Measurements from ENCODE around the gene SOCS2.

Gene SOCS2

GRCh38 chr12:93567174-93567573, 5.3 kb upstream of the SOCS2 start:
- no peak for DNase-seq (ENCODE audit: low read depth in 2 of 2)

- DNase-seq (ENCODE audit: low read depth in 2 of 2) = no peak
These were observed 4.4 kb upstream of the SOCS2 start for GRCh38 chr12:93568091-93568490.

DNA sequence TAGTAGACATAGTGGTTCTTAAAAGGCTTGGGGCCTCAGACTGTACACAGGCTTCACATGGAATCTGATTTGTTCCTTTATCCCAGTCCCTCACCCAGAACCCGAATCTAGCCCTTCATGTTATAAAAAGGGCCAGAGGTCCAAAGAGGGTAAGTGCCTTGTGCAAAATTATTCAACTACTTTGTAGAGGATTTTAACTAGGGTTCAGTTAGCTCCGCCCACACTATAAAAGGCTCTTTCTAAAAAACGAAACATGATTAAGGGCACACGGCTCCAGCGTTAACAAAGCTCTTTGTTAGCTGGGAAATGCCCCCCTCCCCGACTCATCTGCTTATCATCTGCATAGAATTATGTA, 3.2 kb upstream of the SOCS2 start:
- no peak for DNase-seq (ENCODE audit: low read depth in 2 of 2)

GRCh38 chr12:93569656-93570551, 2.6 kb upstream of the SOCS2 start:
- peak; percentile 63 to 72 for DNase-seq (ENCODE audit: low read depth in 2 of 2)

DNA sequence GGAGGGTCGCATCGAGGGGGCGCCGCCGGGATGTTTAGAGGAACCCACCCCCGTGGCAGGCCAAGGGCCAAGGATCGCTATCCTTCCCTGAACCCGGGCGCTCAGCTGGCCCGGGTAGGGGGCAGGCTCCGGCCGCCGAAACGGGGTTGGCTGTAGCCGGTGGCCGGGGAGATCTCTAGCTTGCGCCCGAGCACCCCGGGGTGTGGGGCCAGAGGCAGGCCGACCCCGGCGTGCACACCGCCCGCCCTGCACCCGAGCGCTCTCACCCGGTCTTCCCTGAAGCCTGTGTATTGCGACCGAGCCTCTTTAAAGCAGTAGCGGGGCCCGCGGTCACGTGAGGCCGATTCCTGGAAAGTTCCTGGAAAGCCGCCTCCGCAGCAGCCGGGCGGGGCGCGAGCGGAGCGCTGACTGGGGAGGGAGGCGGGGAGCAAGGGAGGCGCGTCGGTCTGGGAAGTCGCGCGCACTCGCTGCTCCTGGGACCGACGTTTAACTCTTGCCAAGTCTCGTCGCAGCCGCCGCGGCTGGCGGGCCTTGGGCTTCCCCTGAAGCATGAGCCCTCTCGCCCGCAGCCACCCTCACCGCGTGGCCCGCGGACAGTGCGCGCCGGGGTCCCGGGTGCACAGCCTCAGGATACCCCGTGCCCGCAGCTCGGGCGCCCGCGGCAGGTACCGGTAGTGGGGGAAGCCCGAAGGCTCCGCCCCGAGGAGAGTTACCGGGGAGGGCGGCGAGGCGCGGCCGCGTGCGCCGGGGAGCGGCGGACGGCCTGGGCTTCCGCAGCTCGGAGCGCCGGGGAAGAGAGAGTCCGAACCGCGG, 1.7 kb upstream of the SOCS2 start:
- DNase-seq (ENCODE audit: low read depth in 2 of 2) = peak; percentile 88 to 90

- DNase-seq (ENCODE audit: low read depth in 2 of 2) = peak; percentile 48 to 65
These were observed 1.0 kb upstream of the SOCS2 start for GRCh38 chr12:93571365-93571924.

- DNase-seq (ENCODE audit: low read depth in 2 of 2) = peak in 1 of 2 donors; percentile 19
These were observed 457 bp downstream of the SOCS2 start for GRCh38 chr12:93572712-93573551.

DNA sequence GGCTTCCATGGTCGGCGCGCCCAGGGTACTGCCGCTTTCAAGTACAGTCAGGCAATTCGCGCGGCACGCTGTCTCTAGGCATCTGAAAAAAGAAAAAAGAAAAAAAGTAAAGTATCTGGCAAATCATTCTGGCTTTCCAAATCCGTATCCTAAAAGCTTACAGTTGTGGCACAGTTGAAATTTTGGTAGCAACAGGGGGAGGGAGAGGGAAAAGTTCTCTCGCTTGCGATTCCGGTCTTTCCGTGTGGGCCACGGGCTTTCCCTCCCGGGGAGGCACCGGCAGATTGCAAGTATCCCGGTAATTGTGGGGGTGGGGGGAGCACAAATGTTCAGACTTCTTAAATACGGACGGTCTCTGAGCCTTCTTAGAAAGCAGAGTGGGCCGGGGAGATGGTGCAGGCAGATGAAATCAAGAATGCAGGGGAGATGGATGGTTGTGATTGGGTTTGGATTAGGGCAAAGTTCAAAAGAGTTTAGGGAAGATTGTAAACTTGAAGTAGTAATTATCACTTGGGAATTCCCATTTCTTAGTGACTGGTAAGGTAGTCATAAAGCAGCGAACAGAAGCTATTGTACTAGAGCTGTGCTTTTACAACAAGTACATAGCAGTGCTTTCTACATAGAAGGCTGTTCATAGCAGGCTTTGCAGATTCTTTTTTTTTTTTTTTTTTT, 1.2 kb downstream of the SOCS2 start:
- peak in 1 of 2 donors; percentile 22 for DNase-seq (ENCODE audit: low read depth in 2 of 2)

GRCh38 chr12:93577222-93577621, 4.7 kb downstream of the SOCS2 start:
- no peak for DNase-seq (ENCODE audit: low read depth in 2 of 2)

DNA sequence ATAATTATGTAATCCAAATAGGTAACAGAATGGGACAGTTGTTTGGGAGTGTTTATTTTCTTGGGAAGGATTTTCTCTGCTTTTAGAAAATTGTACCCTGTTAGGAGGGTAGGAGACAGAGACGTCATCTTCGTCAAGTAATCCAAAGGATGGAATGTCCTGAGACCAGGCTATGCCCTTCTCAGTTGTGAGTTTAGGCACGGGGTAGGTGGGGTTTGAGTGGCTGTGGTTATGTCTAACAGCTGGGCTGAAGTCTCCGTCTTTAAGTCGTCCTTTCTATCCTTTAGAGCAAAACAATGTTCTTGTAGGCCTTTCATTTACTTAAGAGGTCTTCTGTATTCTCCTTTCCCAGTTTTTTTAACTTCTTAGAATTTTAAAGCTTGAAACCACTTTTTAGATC, 5.7 kb downstream of the SOCS2 start:
- DNase-seq (ENCODE audit: low read depth in 2 of 2) = no peak

- DNase-seq (ENCODE audit: low read depth in 2 of 2) = no peak
These were observed 8.2 kb downstream of the SOCS2 start for GRCh38 chr12:93580682-93581081.

- DNase-seq (ENCODE audit: low read depth in 2 of 2) = no peak
These were observed 8.9 kb downstream of the SOCS2 start for GRCh38 chr12:93581370-93581769.

DNA sequence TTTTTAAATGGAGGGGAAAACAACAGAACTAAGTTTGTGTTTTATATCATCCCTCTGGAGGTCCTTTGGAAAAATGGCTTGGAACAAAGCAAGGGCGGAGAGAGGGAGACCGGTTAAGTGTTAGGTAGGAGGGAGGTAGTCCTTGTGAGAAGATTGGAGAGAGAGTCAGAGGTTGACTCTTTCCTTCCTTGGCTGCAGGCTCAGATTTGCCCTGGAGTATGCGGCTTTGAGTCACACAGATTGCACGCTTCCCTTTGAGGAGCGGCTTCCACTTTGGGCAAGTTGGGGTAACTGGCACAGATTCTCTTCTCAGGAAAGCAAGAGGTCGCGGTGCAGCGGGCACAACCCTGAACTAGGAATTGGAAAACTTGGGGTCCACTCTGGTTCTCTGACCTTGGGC, 9.9 kb downstream of the SOCS2 start:
- no peak for DNase-seq (ENCODE audit: low read depth in 2 of 2)

DNA sequence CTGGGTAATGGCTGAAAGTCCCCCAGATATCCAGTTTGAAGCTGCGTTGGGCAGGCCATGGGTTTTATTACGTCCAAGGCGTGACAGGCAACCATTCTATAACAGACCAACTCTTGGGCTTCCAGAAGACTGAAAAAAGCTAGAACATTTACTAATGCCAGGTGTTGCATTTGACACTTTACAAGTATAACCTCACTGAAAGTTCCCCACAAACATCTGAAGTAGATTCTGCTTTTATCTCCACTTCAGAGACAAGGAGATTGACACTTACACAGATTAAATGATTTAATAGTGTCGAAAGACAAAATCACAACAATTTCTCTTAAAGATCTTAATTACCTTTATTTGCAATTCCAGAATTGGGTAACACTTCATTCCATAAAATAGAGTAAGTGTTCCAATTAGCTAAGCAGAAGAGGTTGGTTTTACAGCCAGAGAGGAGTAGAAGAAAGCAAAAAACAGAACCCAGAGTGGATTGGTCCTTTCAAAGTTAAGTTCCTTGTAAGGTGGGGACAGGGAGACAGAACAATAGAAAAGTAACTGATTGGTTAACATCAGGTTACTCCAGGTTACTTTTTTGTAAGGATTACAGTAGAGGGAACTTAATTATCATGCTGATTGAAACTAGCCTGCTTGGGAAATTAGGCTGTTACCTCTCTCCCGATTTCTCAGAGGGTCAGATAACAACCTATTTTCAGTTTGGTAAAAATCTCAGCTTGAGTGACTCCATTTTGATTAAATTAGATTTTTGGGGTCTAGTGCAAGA, 11.3 kb downstream of the SOCS2 start:
- no peak for DNase-seq (ENCODE audit: low read depth in 2 of 2)

DNA sequence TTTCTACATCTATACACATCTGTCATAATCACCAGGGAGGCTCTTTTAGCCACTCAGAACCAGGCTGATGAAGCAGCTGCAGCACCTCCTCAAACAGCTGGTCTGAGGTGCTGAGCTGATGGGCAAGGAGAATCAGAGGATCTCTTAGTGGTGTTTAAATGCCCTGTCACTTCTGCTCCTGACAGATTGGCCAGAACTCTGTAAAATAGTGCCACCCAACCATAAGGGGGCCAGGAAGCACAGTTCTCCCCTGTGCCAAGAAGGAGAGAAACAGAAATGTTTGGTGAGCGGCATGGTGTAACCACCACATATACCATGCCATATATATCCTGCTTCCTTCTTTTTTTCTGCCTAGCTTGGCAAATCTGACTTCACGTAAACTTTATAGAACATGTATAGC, 12.8 kb downstream of the SOCS2 start:
- no peak for DNase-seq (ENCODE audit: low read depth in 2 of 2)

DNA sequence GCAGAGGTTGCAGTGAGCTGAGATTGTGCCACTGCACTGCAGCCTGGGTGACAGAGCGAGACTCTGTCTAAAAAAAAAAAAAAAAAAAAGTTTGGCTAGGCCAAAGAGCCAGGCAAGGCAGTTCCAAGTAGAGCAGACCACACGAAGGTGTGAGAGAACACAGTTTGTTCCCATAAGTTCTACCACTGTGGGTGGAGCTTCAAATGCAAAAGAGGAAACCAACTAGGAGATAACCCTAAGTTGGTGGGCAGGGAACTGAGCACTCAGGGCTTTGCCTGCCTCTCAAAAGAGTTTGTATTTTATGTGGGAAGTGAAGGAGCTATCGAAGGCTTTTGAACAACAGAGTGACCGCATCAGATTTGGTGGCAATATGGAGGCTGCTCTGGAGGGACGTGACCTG, 15.1 kb downstream of the SOCS2 start:
- DNase-seq (ENCODE audit: low read depth in 2 of 2) = no peak

GRCh38 chr12:93589081-93589480, 16.6 kb downstream of the SOCS2 start:
- DNase-seq (ENCODE audit: low read depth in 2 of 2) = no peak

- peak in 1 of 2 donors; percentile 21 for DNase-seq (ENCODE audit: low read depth in 2 of 2)
These were observed 18.8 kb downstream of the SOCS2 start for GRCh38 chr12:93591137-93591868.

DNA sequence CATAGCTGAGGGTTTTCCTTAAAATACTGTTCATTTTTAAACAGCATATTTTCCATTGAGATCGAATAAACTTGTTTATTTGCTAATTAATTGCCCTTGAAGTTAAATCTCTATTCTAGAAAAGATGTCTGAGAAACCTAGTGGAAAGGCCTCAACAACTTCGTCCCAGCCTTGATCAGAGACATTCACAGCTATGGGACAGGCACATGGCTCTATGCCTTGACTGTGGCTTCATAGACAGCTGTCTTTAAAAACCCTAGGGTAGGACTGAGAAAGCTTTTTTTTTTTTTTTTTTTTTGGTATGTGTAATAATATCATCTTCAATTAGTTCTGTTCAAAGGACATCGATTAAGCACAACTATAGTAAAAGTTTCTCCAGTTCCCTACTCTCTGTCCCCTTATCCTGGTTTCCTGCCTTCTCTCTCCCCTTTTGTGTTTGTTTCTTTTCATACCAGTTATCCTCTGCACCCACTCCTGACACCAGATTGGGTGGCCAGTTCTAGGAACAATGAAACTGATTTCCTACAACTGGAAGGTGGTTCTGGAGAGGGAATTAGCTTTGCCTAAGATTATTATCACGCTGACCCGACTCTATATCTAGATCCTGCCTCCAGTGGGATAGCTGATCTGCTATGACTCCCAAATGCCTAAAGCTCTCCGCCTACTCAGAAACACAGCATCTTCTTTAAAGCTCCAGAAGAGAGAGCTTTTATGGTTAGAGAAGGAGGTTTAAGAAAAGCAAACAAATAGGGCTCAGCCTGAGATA, 20.3 kb downstream of the SOCS2 start:
- no peak for DNase-seq (ENCODE audit: low read depth in 2 of 2)

Measured in stimulated activated CD4-positive, alpha-beta T cell treated with anti-CD3 and anti-CD28 coated beads, Interleukin-1b, Interleukin-23, amount 100 ng/mL, for 4 hours (primary cell).